Right lobe of liver (tissue), 6 donors: Measurements from ENCODE around the gene FOXP1. TPM values are rescaled to one million over a fixed set of nuclear protein-coding genes. Genes with fewer than 3 reads are reported as not detected.

Experiments
- ATAC-seq, 4 donors: fragments of 200-7000 bp; cut with Tn5 transposase; one replicate each; pipeline ENCODE4 v1.9.1; 2020; ENCODE audit warnings: mild to moderate bottlenecking in 4 of 4, moderate library complexity in 4 of 4
- DNase-seq, 3 donors: peaks; one replicate each; pipeline ENCODE4 v3.0.0-alpha.2; 2020
- H3K27ac ChIP-seq, 3 donors: fragments of 200-600 bp; one replicate each; pipeline ENCODE4 v1.8.0; 2022
- H3K27me3 ChIP-seq, 2 donors: fragments of 200-600 bp; one replicate each; pipeline ENCODE4 v1.8.0; 2022
- H3K36me3 ChIP-seq, 4 donors: fragments of 200-600 bp; sonication (generic) in 1 of 4; one replicate each; pipeline versions ENCODE4 v1.5.1 to v1.8.0; 2017 to 2022; ENCODE audit warnings: control low read depth in 1 of 4
- H3K4me1 ChIP-seq, 4 donors: fragments of 200-600 bp; sonication (generic) in 1 of 4; one replicate each; pipeline versions ENCODE4 v1.5.1 to v1.8.0; 2017 to 2022; ENCODE audit warnings: control low read depth in 1 of 4
- H3K4me3 ChIP-seq, 3 donors: fragments of 200-600 bp; one replicate each; pipeline ENCODE4 v1.8.0; 2022
- H3K9me3 ChIP-seq, 4 donors: fragments of 200-600 bp; sonication (generic) in 1 of 4; one replicate each; pipeline versions ENCODE4 v1.5.1 to v1.8.0; 2017 to 2022; ENCODE audit warnings: control low read depth in 1 of 4
- CTCF ChIP-seq, 4 donors: fragments of 200-600 bp in 3 of 4; fragments of 450-650 bp in 1 of 4; IDR thresholded peaks; one replicate each; pipeline versions ENCODE4 v1.5.1 to v1.8.0; 2016 to 2022; ENCODE audit warnings: antibody characterized with exemption in 4 of 4, mild to moderate bottlenecking in 2 of 4
- POLR2A ChIP-seq: fragments of 450-650 bp; IDR thresholded peaks from one replicate; pipeline ENCODE4 v1.6.1; 2017; ENCODE audit warnings: antibody characterized with exemption, mild to moderate bottlenecking
- WGBS: methylation state at CpG from one replicate; pipeline ENCODE4 v1.1.6; 2018; ENCODE audit warnings: low coverage, low lambda C conversion rate; ENCODE audit not compliant: insufficient coverage; ENCODE audit errors: missing lambda C conversion rate; 5-methylcytosine and 5-hydroxymethylcytosine counted together
- intact Hi-C, 2 donors: fragments of 100-400 bp; cut with DNase I; formaldehyde crosslinking; loops; one replicate each; pipeline versions ENCODE4 v1.11.2 to v1.14.1; 2022
- total RNA-seq, 6 experiments: library from RNA; depleted of rRNA in 2 of 6; stranded (reverse); fragments of >200 nt in 2 of 6; fragmentation: NEBNext Ultra II Directional in 3 of 6; extraction: Animal tissue kit (Norgen Biotek cat#: 25700) in 3 of 6; gene quantifications; one replicate each; pipeline versions ENCODE4 v1.1.0 to v1.2.4, GENCODE V29; 2016 to 2023
- donor health status: DM: no; HTN: yes; CAD: no.
- donor health status: DM: no; HTN: no; CAD: no.
- donor health status: DM: no; HTN: no; CAD: no.
- donor health status: DM: no; HTN: yes; CAD: no.
- donor health status: DM: no; HTN: yes; CAD: no.

FOXP1 gene
- total RNA-seq, 6 experiments from 2014 or later = 26.7 to 47.7 (median 35.2) TPM

DNA sequence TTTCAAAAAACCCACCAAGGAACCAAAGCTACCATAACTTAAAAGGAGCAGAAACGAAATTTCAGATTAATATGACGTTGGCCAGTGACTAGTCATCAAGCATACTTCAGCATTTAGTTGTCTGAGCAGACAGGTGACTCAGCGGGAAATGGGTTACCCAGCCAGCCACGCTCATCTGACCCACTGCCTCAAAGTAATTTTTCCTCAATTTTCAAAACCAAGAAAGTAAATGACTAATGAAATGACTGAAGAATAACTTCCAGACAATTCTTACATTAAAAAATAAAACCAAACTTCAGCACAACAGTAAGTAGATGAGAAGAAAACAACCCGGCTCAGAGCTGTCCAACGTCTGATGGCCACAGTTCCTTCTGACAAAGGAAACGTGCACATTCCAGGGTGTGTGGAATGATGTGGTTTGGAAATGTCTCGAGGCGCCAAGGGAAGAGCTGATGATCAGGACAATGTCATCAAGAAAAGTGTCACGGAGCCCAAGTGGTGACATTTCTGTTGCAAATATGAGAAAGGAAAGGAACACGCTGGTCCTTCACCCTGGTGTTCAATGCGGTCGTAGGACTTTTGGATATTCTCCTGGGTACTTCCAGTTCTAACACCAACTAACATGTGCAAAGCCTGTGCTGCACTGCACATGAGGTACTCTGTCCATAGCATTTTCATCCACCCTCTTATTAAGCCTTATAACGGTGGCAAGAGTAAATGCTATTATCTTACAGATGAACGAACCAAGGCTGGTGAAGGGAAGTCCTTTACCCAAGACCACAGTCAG lies 79.1 kb downstream of the FOXP1 start:
- TF ChIP-seq POLR2A (no peak), CTCF (IDR thresholded peaks at IDR 0.05) (no peak)

GRCh38 chr3:71503525-71504249 lies 79.8 kb downstream of the FOXP1 start:
- Histone ChIP-seq H3K9me3 (no peaks in the 10 kb centered on the region), H3K27me3 (no peaks in the 10 kb centered on the region), H3K4me3 (no peak overlapping the region), H3K4me1 (peaks cover 0 to 13% (median 0%) of the 10 kb centered on the region in 4 donors), H3K36me3 (no peaks in the 10 kb centered on the region), H3K27ac (no peak overlapping the region)
- no peak for TF ChIP-seq POLR2A
- no peak for TF ChIP-seq CTCF (IDR thresholded peaks at IDR 0.05)
- ATAC-seq (peak; percentile 41 to 83 (median 65)), DNase-seq (no peak)
- intact Hi-C loops = no loop called here
- 60% methylated on average over 10 of the region's 10 CpGs for WGBS

More for the DNA sequence above, 79.1 kb downstream of the FOXP1 start:
- H3K4me1 ChIP-seq = peaks cover 0 to 13% (median 0%) of the 10 kb centered on the region in 4 donors
- no peaks in the 10 kb centered on the region for H3K36me3 ChIP-seq
- no peaks in the 10 kb centered on the region for H3K9me3 ChIP-seq
- DNase-seq = no peak
- no peaks in the 10 kb centered on the region for H3K27me3 ChIP-seq
- intact Hi-C loops = no loop called here
- WGBS = 73% methylated on average over 13 of the region's 15 CpGs
- peak in 3 of 4 donors; percentile 26 to 59 (median 42) for ATAC-seq
- no peak overlapping the region for H3K27ac ChIP-seq
- no peak overlapping the region for H3K4me3 ChIP-seq

- ATAC-seq = no peak
- peaks cover 0 to 13% (median 0%) of the 10 kb centered on the region in 4 donors for H3K4me1 ChIP-seq
- TF ChIP-seq CTCF (IDR thresholded peaks at IDR 0.05) (no peak), POLR2A (no peak)
- H3K27me3 ChIP-seq = no peaks in the 10 kb centered on the region
- DNase-seq = no peak
- 87% methylated on average over 2 of the region's 5 CpGs for WGBS
- no peak overlapping the region for H3K27ac ChIP-seq
- intact Hi-C loops = no loop called here
- H3K4me3 ChIP-seq = no peak overlapping the region
- no peaks in the 10 kb centered on the region for H3K36me3 ChIP-seq
- no peaks in the 10 kb centered on the region for H3K9me3 ChIP-seq
Observed at GRCh38 chr3:71502066-71502625, 81.4 kb downstream of the FOXP1 start.

DNA sequence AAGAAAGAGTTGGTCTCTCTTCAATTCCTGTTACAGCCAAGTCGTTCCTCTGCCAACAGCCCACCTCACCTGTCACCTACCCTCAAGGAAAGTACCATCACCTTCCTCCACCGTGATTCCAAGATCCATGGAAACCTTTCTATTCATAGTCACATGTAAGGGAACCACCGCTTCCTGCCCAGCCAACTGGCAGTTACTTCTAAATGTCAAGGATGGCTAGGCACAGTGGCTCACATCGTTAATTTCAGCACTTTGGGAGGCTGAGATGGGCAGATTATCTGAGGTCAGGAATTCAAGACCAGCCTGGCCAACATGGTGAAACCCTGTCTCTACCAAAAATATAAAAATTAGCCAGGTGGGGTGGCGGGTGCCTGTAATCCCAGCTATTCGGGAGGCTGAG lies 82.8 kb downstream of the FOXP1 start:
- no peak overlapping the region for H3K27ac ChIP-seq
- no peaks in the 10 kb centered on the region for H3K9me3 ChIP-seq
- no peaks in the 10 kb centered on the region for H3K27me3 ChIP-seq
- H3K4me1 ChIP-seq = peaks cover 0 to 13% (median 0%) of the 10 kb centered on the region in 4 donors
- 97% methylated on average over 6 of the region's 6 CpGs for WGBS
- intact Hi-C loops = no loop called here
- no peak for TF ChIP-seq CTCF (IDR thresholded peaks at IDR 0.05)
- no peak for ATAC-seq
- no peak overlapping the region for H3K4me3 ChIP-seq
- H3K36me3 ChIP-seq = no peaks in the 10 kb centered on the region
- DNase-seq = no peak
